Measurements from ENCODE around the gene TCEA2. TPM values are rescaled to one million over a fixed set of nuclear protein-coding genes. Genes with fewer than 3 reads are reported as not detected.

The TCEA2 gene
- total RNA-seq, 1 experiment from 2014 or later: 90.0 TPM

GRCh38 chr20:64099086-64099786 is 36.2 kb downstream of the TCEA2 start:
- no peak for DNase-seq (ENCODE audit: low read depth)
- in situ Hi-C loops (cut with HindIII; ENCODE audit: low pct_unique_long_range_greater_than_20kb, low sequenced_read_pairs): no loop called here

- in situ Hi-C loops (cut with HindIII; ENCODE audit: low pct_unique_long_range_greater_than_20kb, low sequenced_read_pairs): no loop called here
- no peak for DNase-seq (ENCODE audit: low read depth)
Observed at GRCh38 chr20:64099880-64100565, 37.0 kb downstream of the TCEA2 start.

- no peak for DNase-seq (ENCODE audit: low read depth)
- in situ Hi-C loops (cut with HindIII; ENCODE audit: low pct_unique_long_range_greater_than_20kb, low sequenced_read_pairs): no loop called here
Observed at GRCh38 chr20:64100566-64100888, 37.5 kb downstream of the TCEA2 start.

DNA sequence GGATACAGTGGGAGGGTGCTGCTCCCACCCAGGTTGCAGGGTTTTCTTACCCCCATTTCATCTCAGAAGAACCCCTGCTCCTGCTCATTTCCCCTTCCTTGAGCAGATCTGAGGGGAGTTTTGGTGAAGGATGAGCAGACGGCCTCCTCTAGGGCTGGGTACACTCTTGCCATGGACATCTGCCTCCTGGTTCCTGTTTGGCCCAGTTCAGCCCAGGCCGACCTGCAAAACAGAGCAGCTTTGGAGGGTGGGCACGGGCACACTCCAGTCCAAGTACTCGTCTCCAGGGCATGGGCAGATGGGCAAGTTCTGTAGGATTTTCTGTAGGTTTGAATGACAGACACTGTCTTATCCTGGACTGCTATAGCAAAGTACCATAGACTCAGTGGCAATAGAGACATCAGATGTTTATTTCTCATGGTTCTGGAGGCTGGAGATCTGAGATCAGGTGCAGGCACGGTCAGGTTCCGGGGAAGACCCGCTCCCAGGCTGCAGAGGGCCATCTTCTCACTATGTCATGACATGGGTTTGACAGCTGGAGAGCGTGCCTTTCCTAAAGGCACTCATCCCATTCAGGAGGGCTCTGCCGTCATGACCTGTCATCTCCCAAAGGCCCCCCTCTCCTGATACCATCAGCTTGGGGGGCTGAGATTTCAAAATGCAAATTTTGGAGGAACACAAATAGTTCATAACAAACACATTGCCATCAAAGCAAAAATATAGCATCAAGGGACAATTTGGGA is 38.1 kb downstream of the TCEA2 start:
- in situ Hi-C loops (cut with HindIII; ENCODE audit: low pct_unique_long_range_greater_than_20kb, low sequenced_read_pairs): no loop called here

GRCh38 chr20:64101731-64102621 is 39.0 kb downstream of the TCEA2 start:
- DNase-seq (ENCODE audit: low read depth): no peak
- in situ Hi-C loops (cut with HindIII; ENCODE audit: low pct_unique_long_range_greater_than_20kb, low sequenced_read_pairs): no loop called here

More for the DNA sequence above, 38.1 kb downstream of the TCEA2 start:
- no peak for DNase-seq (ENCODE audit: low read depth)

DNA sequence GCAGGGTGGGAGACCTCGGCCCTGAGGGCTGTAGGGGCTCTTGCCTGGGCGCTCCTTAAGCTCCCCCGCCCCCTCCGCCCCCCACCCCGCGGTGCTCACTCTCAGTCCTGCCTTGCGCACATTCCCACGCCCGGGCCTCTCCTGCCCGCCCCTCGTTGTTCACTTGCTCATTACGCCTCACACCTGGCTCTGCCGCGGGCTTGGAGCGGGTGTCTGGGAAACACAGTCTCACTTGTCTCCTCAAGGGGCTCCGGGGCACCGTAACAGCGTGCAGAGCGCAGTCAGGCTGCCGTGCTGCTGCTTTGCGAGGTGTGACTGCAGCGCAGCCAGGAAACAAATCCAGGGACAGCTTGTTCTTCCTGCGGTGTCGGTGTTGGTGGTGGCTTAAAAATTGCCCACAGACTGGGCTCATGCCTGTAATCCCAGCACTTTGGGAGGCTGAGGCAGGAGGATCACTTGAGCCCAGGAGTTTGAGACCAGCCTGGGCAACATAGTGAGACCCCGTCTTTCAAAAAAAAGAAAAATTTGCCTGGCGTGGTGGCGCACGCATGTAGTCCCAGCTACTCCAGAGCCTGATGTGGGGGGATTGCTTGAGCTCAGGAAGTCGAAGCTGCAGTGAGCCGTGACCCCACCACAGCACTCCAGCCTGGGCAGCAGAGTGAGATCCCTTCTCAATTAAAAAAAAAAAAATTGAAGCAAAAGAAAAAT is 39.8 kb downstream of the TCEA2 start:
- in situ Hi-C loops (cut with HindIII; ENCODE audit: low pct_unique_long_range_greater_than_20kb, low sequenced_read_pairs): no loop called here

GRCh38 chr20:64103871-64104666 is 41.1 kb downstream of the TCEA2 start:
- in situ Hi-C loops (cut with HindIII; ENCODE audit: low pct_unique_long_range_greater_than_20kb, low sequenced_read_pairs): no loop called here
- no peak for DNase-seq (ENCODE audit: low read depth)

More for the DNA sequence above, 39.8 kb downstream of the TCEA2 start:
- no peak for DNase-seq (ENCODE audit: low read depth)

GRCh38 chr20:64104667-64105451 is 41.9 kb downstream of the TCEA2 start:
- in situ Hi-C loops (cut with HindIII; ENCODE audit: low pct_unique_long_range_greater_than_20kb, low sequenced_read_pairs): no loop called here
- DNase-seq (ENCODE audit: low read depth): no peak

GRCh38 chr20:64105846-64106434 is 42.9 kb downstream of the TCEA2 start:
- DNase-seq (ENCODE audit: low read depth): no peak
- in situ Hi-C loops (cut with HindIII; ENCODE audit: low pct_unique_long_range_greater_than_20kb, low sequenced_read_pairs): no loop called here

- DNase-seq (ENCODE audit: low read depth): no peak
- in situ Hi-C loops (cut with HindIII; ENCODE audit: low pct_unique_long_range_greater_than_20kb, low sequenced_read_pairs): no loop called here
Observed at GRCh38 chr20:64106435-64106961, 43.5 kb downstream of the TCEA2 start.

- no peak for DNase-seq (ENCODE audit: low read depth)
- in situ Hi-C loops (cut with HindIII; ENCODE audit: low pct_unique_long_range_greater_than_20kb, low sequenced_read_pairs): no loop called here
Observed at GRCh38 chr20:64106981-64107735, 44.2 kb downstream of the TCEA2 start, which contains the start of gene NPBWR2. Gene NPBWR2 (minus strand): TSS chr20:64107565. CDS start chr20:64106831, 734 bp downstream.

GRCh38 chr20:64107736-64108457 is 44.9 kb downstream of the TCEA2 start:
- in situ Hi-C loops (cut with HindIII; ENCODE audit: low pct_unique_long_range_greater_than_20kb, low sequenced_read_pairs): no loop called here

GRCh38 chr20:64108731-64109681 is 46.0 kb downstream of the TCEA2 start:
- no peak for DNase-seq (ENCODE audit: low read depth)
- in situ Hi-C loops (cut with HindIII; ENCODE audit: low pct_unique_long_range_greater_than_20kb, low sequenced_read_pairs): no loop called here

More at GRCh38 chr20:64107736-64108457, 44.9 kb downstream of the TCEA2 start:
- DNase-seq (ENCODE audit: low read depth): no peak
